Common myeloid progenitor, CD34-positive (primary cell): ENCODE results near the gene TTYH2.

Experiments
- CTCF ChIA-PET: fragments of 350-600 bp; sonication (Branson Sonifier 250); formaldehyde crosslinking; loops from one replicate; lab custom pipeline; 2021; ENCODE audit warnings: antibody characterized with exemption; lab: Charles Lee
- POLR2A ChIA-PET: fragments of 350-600 bp; sonication (Branson Sonifier 250); formaldehyde crosslinking; loops from one replicate; lab custom pipeline; 2021; ENCODE audit warnings: antibody characterized with exemption; lab: Charles Lee
- DNase-seq, 3 donors: peaks; one replicate each; pipeline versions ENCODE4 v3.0.0 to v3.0.0-alpha.2; 2013
- H3K27ac ChIP-seq, 2 experiments: 1 replicate in 1 of 2; 2 replicates in 1 of 2; pipeline ENCODE4 v1.7.0; 2013; ENCODE audit warnings: inconsistent platforms in 2 of 2, low read length in 2 of 2, mild to moderate bottlenecking in 2 of 2, low read depth in 1 of 2, moderate library complexity in 1 of 2; ENCODE audit not compliant: severe bottlenecking in 2 of 2, insufficient read depth in 1 of 2, poor library complexity in 1 of 2
- H3K27me3 ChIP-seq, 5 experiments: replicated peaks in 2 of 5; 1 replicate in 3 of 5; 2 replicates in 2 of 5; pipeline versions ENCODE4 v1.6.1 to v1.7.0; 2013; ENCODE audit warnings: low read length in 4 of 5, mild to moderate bottlenecking in 2 of 5, moderate library complexity in 2 of 5, inconsistent platforms in 1 of 5; ENCODE audit not compliant: insufficient read depth in 5 of 5, control insufficient read depth in 4 of 5
- H3K36me3 ChIP-seq, 4 experiments: 1 replicate in 2 of 4; 2 replicates in 2 of 4; pipeline versions ENCODE4 v1.6.1 to v1.7.0; 2013; ENCODE audit warnings: low read length in 3 of 4, control low read depth in 1 of 4, mild to moderate bottlenecking in 1 of 4; ENCODE audit not compliant: control insufficient read depth in 4 of 4, insufficient read depth in 4 of 4
- H3K4me1 ChIP-seq, 4 experiments: 1 replicate in 3 of 4; 2 replicates in 1 of 4; pipeline versions ENCODE4 v1.6.1 to v1.7.1; 2013; ENCODE audit warnings: low read length in 3 of 4, mild to moderate bottlenecking in 3 of 4, control low read depth in 1 of 4, inconsistent platforms in 1 of 4, moderate library complexity in 1 of 4; ENCODE audit not compliant: control insufficient read depth in 4 of 4, insufficient read depth in 4 of 4; ENCODE audit errors: control extremely low read depth in 1 of 4
- H3K4me3 ChIP-seq, 7 experiments: 1 replicate in 4 of 7; 2 replicates in 3 of 7; pipeline versions ENCODE4 v1.5.1 to v1.7.0; 2013; ENCODE audit warnings: mild to moderate bottlenecking in 7 of 7, low read length in 6 of 7, moderate library complexity in 6 of 7, inconsistent platforms in 2 of 7, low read depth in 2 of 7, control low read depth in 1 of 7; ENCODE audit not compliant: insufficient read depth in 4 of 7, control insufficient read depth in 1 of 7; ENCODE audit errors: extremely low read depth in 1 of 7
- H3K9me3 ChIP-seq, 5 experiments: 1 replicate in 4 of 5; 2 replicates in 1 of 5; pipeline versions ENCODE4 v1.6.1 to v1.7.1; 2013; ENCODE audit warnings: low read length in 4 of 5, mild to moderate bottlenecking in 2 of 5, inconsistent platforms in 1 of 5, low read depth in 1 of 5, moderate library complexity in 1 of 5; ENCODE audit not compliant: control insufficient read depth in 4 of 5, insufficient read depth in 2 of 5; ENCODE audit errors: control extremely low read depth in 1 of 5
- WGBS: methylation state at CpG from one replicate; pipeline ENCODE4 v1.1.5; 2013; ENCODE audit not compliant: insufficient coverage; 5-methylcytosine and 5-hydroxymethylcytosine counted together

Gene TTYH2

GRCh38 chr17:74200112-74200511 lies 13.3 kb upstream of the TTYH2 start:
- POLR2A ChIA-PET: interaction anchor here (0.7 to 0.9 kb wide), 2 partner anchors 19 to 335 kb away, joined by 3 to 4 read pairs; no protein-coding TSS in a partner anchor
- DNase-seq: no peak
- Histone ChIP-seq H3K27ac (no peak overlapping the region), H3K27me3 (peaks cover 0 to 12% (median 3%) of the 10 kb centered on the region in 5 experiments), H3K4me1 (peaks cover 2 to 18% (median 14%) of the 10 kb centered on the region in 4 experiments), H3K4me3 (no peak overlapping the region), H3K36me3 (peaks cover 0 to 8% (median 2%) of the 10 kb centered on the region in 4 experiments), H3K9me3 (no peaks in the 10 kb centered on the region)
- CTCF ChIA-PET: interaction anchor here (0.5 to 2.1 kb wide), 7 partner anchors 8 to 320 kb away, joined by 3 to 11 read pairs (median 3); no protein-coding TSS in a partner anchor
- WGBS: 73% methylated on average over 7 of the region's 10 CpGs

- WGBS: 70% methylated on average over 5 of the region's 8 CpGs
- POLR2A ChIA-PET: no interaction called here
- H3K4me1 ChIP-seq: peaks cover 2 to 27% (median 23%) of the 10 kb centered on the region in 4 experiments
Measured at GRCh38 chr17:74201250-74201649, 12.1 kb upstream of the TTYH2 start.

GRCh38 chr17:74201948-74202347 lies 11.4 kb upstream of the TTYH2 start:
- ChIA-PET POLR2A (interaction anchor here (0.6 kb wide), 1 partner anchor 20 kb away, joined by 5 read pairs; no protein-coding TSS in a partner anchor), CTCF (interaction anchor here (1.0 to 2.4 kb wide), 5 partner anchors 9 to 286 kb away, joined by 3 to 18 read pairs (median 3); no protein-coding TSS in a partner anchor)
- no peak for DNase-seq
- no peak overlapping the region for H3K27ac ChIP-seq
- no peak overlapping the region for H3K4me3 ChIP-seq
- H3K36me3 ChIP-seq: peaks cover 0 to 26% (median 10%) of the 10 kb centered on the region in 4 experiments
- peaks cover 0 to 12% (median 3%) of the 10 kb centered on the region in 5 experiments for H3K27me3 ChIP-seq
- peaks cover 2 to 27% (median 25%) of the 10 kb centered on the region in 4 experiments for H3K4me1 ChIP-seq
- no peaks in the 10 kb centered on the region for H3K9me3 ChIP-seq
- WGBS: 96% methylated on average over 9 of the region's 10 CpGs

More at GRCh38 chr17:74201250-74201649, 12.1 kb upstream of the TTYH2 start:
- H3K36me3 ChIP-seq: peaks cover 0 to 19% (median 7%) of the 10 kb centered on the region in 4 experiments
- CTCF ChIA-PET: interaction anchor here (1.0 to 2.4 kb wide), 2 partner anchors 9 to 95 kb away, joined by 3 to 18 read pairs; no protein-coding TSS in a partner anchor
- no peak overlapping the region for H3K27ac ChIP-seq
- no peak overlapping the region for H3K4me3 ChIP-seq
- H3K27me3 ChIP-seq: peaks cover 0 to 12% (median 3%) of the 10 kb centered on the region in 5 experiments
- no peaks in the 10 kb centered on the region for H3K9me3 ChIP-seq
- no peak for DNase-seq

GRCh38 chr17:74202938-74203337 lies 10.4 kb upstream of the TTYH2 start:
- Histone ChIP-seq H3K36me3 (peaks cover under 1 to 34% (median 15%) of the 10 kb centered on the region in 4 experiments), H3K27ac (no peak overlapping the region), H3K27me3 (peaks cover 0 to 12% (median 3%) of the 10 kb centered on the region in 5 experiments), H3K9me3 (no peaks in the 10 kb centered on the region), H3K4me1 (peaks cover 2 to 29% (median 25%) of the 10 kb centered on the region in 4 experiments), H3K4me3 (peak overlapping the region in 3 of 7 experiments; percentile 97 to 98 (median 98))
- POLR2A ChIA-PET: interaction anchor here (0.6 kb wide), 1 partner anchor 541 kb away, joined by 3 read pairs; no protein-coding TSS in a partner anchor
- 34% methylated on average over 10 of the region's 15 CpGs for WGBS
- CTCF ChIA-PET: interaction anchor here (1.0 to 2.4 kb wide), 6 partner anchors 8 to 285 kb away, joined by 3 to 18 read pairs (median 4); no protein-coding TSS in a partner anchor
- no peak for DNase-seq

GRCh38 chr17:74203439-74204240 lies 9.7 kb upstream of the TTYH2 start, which contains the start of gene RPL38:
Gene RPL38 (plus strand): TSS chr17:74203678. CDS start chr17:74203956, 278 bp downstream.
- Histone ChIP-seq H3K4me3 (peak within 1 kb of the TSS; percentile 69 to 98 (median 94)), H3K27me3 (peaks cover 0 to 10% (median 3%) of the 10 kb centered on the region in 5 experiments), H3K27ac (peak within 1 kb of the TSS; percentile 94 to 96), H3K9me3 (no peaks in the 10 kb centered on the region), H3K4me1 (peaks cover 2 to 29% (median 25%) of the 10 kb centered on the region in 4 experiments), H3K36me3 (peaks cover 3 to 41% (median 20%) of the 10 kb centered on the region in 4 experiments)
- CTCF ChIA-PET: interaction anchor here (1.0 to 2.4 kb wide), 5 partner anchors 9 to 100 kb away, joined by 3 to 18 read pairs (median 4); no protein-coding TSS in a partner anchor
- peak; percentile 98 to 99 (median 98) for DNase-seq
- WGBS: under 1% methylated on average over 44 of the region's 53 CpGs
- POLR2A ChIA-PET: interaction anchor here (0.5 to 0.6 kb wide), 2 partner anchors 454 to 541 kb away, joined by 3 to 4 read pairs; no protein-coding TSS in a partner anchor

GRCh38 chr17:74204474-74204873 lies 8.9 kb upstream of the TTYH2 start:
- POLR2A ChIA-PET: interaction anchor here (0.5 kb wide), 1 partner anchor 454 kb away, joined by 4 read pairs; no protein-coding TSS in a partner anchor
- DNase-seq: no peak
- peaks cover 2 to 29% (median 25%) of the 10 kb centered on the region in 4 experiments for H3K4me1 ChIP-seq
- CTCF ChIA-PET: interaction anchor here (0.6 to 1.5 kb wide), 3 partner anchors 9 to 93 kb away, joined by 4 read pairs; partner anchors contain the start of gene TTYH2
- no peaks in the 10 kb centered on the region for H3K9me3 ChIP-seq
- H3K4me3 ChIP-seq: peak overlapping the region in 6 of 7 experiments; percentile 86 to 98 (median 96)
- 63% methylated on average over 5 of the region's 14 CpGs for WGBS
- H3K27me3 ChIP-seq: peaks cover 0 to 10% (median 3%) of the 10 kb centered on the region in 5 experiments
- peaks cover 4 to 49% (median 27%) of the 10 kb centered on the region in 4 experiments for H3K36me3 ChIP-seq
- H3K27ac ChIP-seq: peak overlapping the region; percentile 94 to 96
